GM19468 (cell line): ENCODE results near the gene ZBTB16.

Experiments used
- ATAC-seq: cut with Tn5 transposase; IDR thresholded peaks from one replicate; pipeline ENCODE4 v1.9.1; 2021; ENCODE audit warnings: mild to moderate bottlenecking, moderate library complexity, moderate number of reproducible peaks; ENCODE audit not compliant: unreplicated experiment; ENCODE audit errors: extremely low read depth

Gene ZBTB16

DNA sequence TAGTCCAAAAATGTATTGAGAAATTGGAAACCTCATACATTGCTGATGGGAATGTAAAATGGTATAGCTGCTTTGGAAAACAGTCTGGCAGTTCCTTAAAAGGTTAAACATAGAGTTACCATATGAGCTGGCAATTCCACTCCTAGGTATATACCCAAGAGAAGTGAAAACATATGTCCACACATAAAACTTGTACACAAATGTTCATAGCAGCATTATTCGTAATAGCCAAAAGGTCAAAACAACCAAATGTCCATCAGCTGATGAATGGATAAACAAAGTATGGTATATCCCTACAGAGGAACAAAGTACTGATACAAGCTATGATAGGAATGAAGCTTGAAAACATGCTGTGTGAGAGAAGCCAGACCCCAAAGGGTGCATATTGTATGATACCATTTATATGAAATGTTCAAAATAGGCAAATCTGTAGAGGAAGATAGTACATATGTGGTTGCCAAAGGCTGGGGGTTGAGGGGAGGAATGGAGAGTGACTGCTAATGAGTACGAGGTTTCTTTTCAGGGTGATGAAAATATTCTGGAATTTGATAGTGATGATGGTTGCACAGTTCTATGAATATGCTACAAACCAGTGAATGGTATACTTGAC is 85.8 kb downstream of the ZBTB16 start:
- ATAC-seq, result no peak

DNA sequence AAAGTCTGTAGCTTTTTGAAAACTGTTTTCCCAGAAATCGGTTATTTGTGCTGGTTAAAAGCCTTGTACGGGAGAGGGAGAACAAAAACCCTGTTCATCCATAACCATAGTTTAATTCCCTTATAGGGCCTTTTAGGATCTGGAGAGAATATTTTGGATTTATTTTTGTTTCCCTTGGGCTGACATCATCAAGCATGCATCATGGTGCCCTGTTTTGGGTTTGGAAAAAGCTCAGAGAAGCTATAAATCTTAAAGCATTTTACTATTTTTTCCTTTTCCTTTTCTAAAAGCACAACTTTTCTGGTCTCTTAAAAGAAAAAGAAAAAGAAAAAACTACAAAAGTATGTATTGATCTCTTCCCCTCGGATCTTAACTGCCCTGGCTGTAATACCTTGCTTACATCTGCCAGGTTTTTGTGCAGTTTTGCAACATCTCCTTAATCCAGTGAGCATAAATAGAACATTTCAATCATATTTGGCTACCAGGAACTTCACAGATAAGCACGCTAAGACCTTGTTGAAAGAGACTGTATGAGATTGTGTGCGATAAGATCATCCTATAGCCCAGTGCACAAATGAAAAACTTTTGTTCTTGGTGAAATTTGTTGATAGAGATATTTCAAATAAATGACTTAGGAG is 88.0 kb downstream of the ZBTB16 start:
- no peak for ATAC-seq

- ATAC-seq, result no peak
Measured at GRCh38 chr11:114148013-114148382, 88.5 kb downstream of the ZBTB16 start.

DNA sequence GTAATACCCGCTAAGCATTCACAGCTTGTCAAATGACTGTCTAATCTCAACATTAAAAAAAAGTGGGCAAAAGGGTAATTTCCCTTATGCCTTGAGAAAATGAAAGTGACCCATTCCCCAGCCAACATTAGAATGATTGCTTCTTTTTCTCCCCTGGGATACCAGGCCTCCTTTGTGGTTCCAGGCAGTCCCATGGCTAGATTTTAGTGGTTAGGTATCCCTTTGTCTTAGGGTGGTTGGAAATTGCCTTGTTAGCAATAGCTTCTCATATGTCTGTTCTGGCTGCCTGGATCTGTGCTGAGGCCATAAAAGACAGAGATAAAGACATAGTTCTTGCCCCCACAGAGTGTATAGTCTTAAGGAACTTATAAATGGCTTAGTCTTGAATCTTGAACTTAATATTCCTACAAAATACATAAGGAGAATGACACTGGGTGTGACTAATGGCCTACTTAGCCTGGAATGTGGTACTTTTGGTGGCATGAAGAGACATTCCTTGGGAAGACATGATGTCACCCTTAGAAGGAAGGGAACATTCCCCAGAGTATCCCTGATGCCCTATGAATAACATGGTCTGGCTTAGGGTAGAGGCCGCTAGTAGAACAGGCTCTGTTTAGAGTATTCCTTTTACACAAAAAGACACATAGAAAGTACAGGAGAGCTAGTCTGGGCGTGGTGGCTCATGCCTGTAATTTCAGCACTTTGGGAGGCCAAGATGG is 90.3 kb downstream of the ZBTB16 start:
- ATAC-seq, result no peak

- ATAC-seq, result no peak
Measured at GRCh38 chr11:114150671-114151070, 91.2 kb downstream of the ZBTB16 start.

DNA sequence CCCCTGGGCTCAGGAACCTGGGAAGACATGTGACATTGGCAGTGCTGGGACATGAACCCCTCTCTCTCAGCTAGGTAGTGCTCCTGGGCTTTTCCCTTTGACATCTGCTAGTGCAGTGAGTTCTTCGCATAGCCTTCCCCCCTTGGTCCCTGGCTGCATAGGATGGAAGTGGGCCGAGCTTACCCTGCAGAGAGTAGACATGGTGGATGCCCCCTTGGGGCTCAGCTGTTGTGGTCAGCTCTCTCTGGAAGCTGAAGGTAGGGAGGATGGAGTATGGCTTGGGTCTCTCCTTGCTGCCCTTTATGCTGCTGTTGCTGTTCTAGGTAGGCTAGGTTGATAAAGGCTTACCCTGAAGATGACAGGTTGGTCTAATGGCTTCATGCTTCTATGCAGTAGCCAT is 92.1 kb downstream of the ZBTB16 start:
- ATAC-seq, result no peak

- ATAC-seq, result no peak
Measured at GRCh38 chr11:114152162-114152561, 92.7 kb downstream of the ZBTB16 start.

DNA sequence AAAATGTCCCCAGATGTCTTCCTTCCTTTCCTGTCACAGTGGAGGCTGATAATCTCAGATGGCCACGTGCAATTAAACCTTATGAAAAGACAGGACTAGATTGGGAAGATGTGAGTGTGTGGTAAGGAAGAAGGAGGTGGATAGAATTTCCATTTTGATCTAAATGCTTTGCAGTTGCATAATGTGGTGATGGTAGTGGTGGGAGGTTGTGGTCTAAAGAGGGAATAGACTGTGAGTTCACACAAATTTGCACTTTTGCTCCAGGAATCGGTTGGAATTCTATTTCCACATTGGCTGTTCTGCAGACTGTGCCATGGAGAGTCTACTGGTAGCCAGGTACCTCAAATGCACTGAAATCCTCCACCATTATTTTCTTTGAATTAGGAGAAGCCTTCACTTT is 93.3 kb downstream of the ZBTB16 start:
- no peak for ATAC-seq

- no peak for ATAC-seq
Measured at GRCh38 chr11:114153224-114153623, 93.7 kb downstream of the ZBTB16 start.

GRCh38 chr11:114154271-114155047 is 94.9 kb downstream of the ZBTB16 start:
- ATAC-seq, result no peak

- no peak for ATAC-seq
Measured at GRCh38 chr11:114155116-114155515, 95.6 kb downstream of the ZBTB16 start.

DNA sequence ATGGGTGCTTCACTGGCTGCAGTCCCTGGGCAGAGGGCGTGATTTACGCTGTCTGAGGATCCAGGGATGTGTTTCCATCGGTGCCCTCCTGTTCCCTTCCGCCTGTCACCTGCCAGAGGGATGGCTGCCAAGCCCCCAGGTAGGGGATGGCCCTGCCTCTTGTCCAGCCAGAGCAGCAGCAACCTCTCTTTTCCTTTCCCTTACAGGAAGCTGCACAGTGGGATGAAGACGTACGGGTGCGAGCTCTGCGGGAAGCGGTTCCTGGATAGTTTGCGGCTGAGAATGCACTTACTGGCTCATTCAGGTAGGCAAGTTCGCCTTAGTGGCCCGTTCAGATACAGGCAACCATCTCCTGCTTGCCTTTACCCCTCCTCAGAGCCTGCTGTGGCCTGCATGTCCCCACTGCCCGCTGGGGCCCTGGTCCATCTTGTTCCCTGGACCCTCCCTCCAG is 96.6 kb downstream of the ZBTB16 start:
- ATAC-seq, result no peak

DNA sequence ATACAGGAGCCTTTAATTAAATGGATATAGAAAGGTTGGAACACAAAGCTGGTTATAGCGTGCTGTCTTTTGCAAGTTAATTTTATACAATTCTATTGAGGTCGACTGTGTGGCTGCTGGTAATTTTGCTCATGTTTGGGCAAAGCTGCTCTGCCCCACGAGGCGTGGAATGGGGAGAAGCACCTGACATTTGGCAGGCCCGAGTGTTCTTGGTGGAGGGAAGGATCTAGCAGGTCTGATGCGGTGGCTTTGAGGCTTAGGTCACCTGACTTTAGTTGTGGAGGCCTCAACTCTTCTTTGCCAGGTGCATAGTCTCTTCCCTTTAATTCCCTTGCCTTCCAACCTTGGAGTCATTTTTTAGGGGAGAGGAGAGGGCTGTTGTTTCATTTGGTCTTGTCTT is 97.3 kb downstream of the ZBTB16 start:
- ATAC-seq, result no peak

DNA sequence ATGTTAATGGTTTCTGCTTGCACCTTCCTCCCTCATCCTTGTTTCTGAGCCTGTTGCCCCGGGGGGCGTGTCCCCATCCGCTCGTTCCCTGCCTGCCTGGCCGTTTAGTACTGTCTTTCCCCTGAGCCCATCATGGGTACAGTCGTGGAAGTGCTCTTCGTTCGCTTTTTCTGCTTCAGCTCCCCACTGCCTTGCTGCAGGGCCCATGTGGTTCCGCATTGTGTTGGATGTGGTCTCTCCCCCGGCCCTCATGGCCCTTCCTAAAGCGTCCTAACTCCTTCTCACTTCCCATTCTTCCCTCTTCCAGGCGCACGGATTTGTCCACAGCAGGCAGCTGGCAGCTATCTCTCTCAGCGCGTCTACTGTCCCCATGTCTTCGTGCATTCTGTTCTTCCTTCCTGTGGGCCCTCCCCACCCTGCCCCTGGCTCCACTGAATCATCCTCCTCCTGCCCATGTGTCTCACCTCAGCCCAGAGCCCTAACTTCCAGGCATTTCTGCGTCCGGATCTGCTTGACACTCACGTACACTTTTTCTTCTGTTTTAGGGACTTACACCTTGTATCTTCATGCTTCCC is 98.1 kb downstream of the ZBTB16 start:
- no peak for ATAC-seq

- no peak for ATAC-seq
Measured at GRCh38 chr11:114158421-114158820, 98.9 kb downstream of the ZBTB16 start.

- ATAC-seq, result no peak
Measured at GRCh38 chr11:114158886-114159285, 99.4 kb downstream of the ZBTB16 start.

- no peak for ATAC-seq
Measured at GRCh38 chr11:114159320-114159719, 99.8 kb downstream of the ZBTB16 start.

DNA sequence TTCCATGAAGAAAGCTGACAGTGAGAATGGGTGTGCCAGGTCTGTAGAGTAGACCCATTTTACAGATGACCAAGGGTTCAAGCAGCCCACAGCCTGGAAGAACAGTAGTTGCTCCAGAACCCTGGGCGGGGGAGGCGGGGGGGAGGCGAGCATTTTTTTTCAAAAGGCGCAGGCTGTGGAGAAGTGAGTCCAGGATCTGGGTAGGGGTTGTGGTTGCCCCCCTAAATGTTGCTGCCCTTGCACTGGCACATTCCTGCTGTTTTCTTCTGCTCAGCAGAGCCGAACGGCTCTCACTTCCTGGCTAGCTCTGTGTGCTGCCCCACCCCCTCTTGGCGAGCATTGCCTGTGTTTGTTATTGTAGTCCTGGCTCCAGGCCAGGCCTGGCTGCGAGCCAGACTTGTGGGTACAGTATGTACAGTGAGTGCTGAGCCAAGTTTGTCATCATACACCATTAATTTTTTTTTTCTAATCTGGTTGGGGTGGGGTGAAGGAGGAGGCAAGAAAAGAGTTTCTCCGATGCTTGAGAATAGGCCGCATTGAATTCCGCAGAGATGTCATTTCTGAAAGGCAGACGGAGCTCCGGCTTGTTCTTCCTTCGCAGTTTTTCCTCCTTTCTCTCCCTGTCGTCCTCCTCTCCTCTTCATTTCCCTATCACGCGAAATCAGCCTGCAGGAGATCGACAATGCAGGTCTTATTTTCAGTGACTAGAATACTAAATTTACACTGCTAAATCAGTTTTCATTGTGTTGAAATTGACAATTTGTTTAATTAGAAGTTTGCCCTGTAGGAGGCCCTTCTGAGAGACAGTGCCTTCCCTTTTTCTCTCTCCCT is 100.5 kb downstream of the ZBTB16 start:
- peak; percentile 65 for ATAC-seq

GRCh38 chr11:114160894-114161293 is 101.4 kb downstream of the ZBTB16 start:
- ATAC-seq, result no peak
